ENCODE results near the gene TIGD2.

TIGD2 gene

GRCh38 chr4:89110986-89111832, at the start of gene TIGD2:
TSS of gene TIGD2 (plus strand) at chr4:89111533. CDS start at chr4:89112975, 1,442 bp downstream.
- Histone ChIP-seq H3K27ac (peak within 1 kb of the TSS; percentile 49 to 91 (median 80)), H3K4me3 (peak within 1 kb of the TSS; percentile 55 to 86 (median 82))

DNA sequence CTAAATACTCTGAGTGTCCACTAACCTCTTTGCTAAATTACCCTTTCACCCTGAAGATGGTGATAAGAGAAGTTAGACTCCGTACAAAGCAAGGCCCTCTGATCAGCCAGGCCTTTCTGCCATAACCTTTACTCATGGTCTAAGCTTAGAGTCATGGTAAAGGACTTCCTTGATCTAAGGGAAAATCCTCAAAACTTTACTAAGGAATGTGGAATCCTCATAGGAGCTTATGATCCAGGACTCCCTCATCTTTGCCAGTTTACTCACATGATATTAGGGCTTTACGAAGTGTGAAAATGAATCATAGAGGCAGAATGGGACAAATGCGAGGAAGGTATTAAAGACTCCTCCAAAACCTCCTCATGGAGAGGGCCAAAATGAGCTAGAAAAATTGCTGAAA, 46.5 kb upstream of the TIGD2 start:
- Histone ChIP-seq H3K4me3 (no peak overlapping the region), H3K27ac (no peak overlapping the region)

DNA sequence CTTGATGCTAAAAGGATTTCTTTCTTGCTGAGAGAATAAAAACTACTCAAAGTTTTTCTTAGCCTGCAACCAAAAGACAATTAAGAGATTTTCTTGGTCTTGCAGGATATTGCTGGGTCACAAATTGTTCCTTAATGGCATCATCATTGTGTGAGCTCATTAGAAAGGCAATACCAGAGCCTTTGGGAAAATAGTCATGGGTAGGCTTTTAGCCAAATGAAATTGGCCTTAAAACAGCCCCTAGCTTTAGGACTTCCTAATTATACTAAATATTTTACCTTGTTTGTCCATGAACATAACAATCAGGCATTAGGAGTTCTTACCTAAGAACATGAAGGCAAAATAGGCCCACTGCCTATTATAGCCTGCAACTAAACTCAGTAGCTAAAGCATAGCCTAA, 43.9 kb upstream of the TIGD2 start:
- no peak overlapping the region for H3K27ac ChIP-seq
- H3K4me3 ChIP-seq = no peak overlapping the region

DNA sequence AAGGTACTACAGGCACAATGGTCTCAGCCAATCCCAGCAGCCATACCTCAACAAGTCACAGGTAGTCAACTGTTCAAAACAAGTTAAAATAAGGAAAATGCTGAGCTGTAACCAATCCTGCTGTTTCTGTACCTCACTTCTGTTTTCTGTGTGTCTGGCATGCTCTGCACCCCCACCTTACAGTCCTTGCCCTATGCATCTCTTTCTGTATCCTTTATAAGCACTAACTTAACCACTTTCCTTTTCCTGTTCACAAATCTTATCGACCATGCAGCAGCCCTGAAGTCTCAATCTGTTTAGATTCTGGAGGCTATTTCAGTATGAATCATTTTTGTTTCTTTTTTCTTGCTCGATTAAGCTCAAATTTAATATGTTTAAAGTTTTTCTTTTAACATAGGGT, 41.9 kb upstream of the TIGD2 start:
- Histone ChIP-seq H3K27ac (no peak overlapping the region), H3K4me3 (no peak overlapping the region)

DNA sequence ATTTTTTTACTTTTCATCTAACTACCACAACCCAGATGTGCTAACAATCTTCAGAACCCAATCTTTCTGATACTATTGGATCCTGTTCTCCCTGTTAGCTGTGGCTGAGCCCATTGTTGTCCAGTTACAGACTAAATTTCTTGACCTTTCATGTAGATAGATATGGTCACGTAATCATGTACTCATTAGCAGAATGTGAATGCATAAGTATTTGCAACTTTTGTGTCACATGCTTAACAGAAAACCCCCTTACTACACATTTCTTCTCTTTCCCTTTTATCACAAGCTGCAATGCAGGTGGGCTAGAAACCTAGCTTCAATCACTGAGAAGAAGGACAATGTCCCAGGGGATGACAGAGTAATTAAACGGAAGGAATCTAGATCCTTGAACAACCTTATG, 41.3 kb upstream of the TIGD2 start:
- Histone ChIP-seq H3K27ac (no peak overlapping the region), H3K4me3 (no peak overlapping the region)

GRCh38 chr4:89071311-89071710, 40.0 kb upstream of the TIGD2 start:
- H3K27ac ChIP-seq = no peak overlapping the region
- no peak overlapping the region for H3K4me3 ChIP-seq

DNA sequence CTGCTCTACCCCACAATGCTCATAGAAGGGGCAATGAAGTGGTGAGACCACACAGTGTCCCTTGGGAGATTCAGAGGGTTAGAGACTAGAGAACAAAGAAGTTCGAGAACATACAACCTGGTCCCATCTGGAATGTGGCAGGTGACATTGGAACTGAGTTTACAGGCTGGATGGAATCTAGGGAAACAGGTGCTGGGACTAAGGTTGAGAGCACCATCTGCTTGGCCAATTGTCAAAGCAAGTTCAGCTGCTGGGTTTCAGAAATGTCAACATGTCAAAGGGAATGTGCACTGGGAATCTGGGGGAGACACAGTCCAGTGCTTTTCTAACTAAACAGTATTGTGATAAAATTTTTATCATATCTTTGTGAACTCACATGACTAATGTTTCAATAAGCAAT, 38.4 kb upstream of the TIGD2 start:
- H3K27ac ChIP-seq = no peak overlapping the region
- H3K4me3 ChIP-seq = no peak overlapping the region

GRCh38 chr4:89077761-89078160, 33.6 kb upstream of the TIGD2 start:
- H3K27ac ChIP-seq = no peak overlapping the region
- no peak overlapping the region for H3K4me3 ChIP-seq

GRCh38 chr4:89078300-89078699, 33.0 kb upstream of the TIGD2 start:
- no peak overlapping the region for H3K4me3 ChIP-seq
- no peak overlapping the region for H3K27ac ChIP-seq

DNA sequence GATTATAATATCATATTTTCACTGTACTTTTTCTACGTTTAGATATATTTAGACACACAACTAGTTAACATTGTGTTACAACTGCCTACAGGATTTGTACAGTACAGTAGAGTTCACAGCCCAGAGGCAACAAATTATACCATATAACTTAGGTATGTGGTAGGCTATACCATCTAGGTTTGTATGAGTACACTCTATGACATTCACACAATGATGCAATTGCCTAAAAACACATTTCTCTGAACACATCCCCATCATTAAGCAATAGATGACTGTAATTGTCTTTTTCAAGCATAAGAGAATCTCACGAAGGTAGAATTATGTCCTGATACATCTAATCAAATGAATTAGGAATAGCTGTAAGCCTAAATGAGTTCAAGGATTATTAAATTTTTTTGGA, 12.3 kb upstream of the TIGD2 start:
- Histone ChIP-seq H3K4me3 (no peak overlapping the region), H3K27ac (no peak overlapping the region)

- Histone ChIP-seq H3K4me3 (no peak overlapping the region), H3K27ac (no peak overlapping the region)
Observed at GRCh38 chr4:89099471-89099870, 11.9 kb upstream of the TIGD2 start.

DNA sequence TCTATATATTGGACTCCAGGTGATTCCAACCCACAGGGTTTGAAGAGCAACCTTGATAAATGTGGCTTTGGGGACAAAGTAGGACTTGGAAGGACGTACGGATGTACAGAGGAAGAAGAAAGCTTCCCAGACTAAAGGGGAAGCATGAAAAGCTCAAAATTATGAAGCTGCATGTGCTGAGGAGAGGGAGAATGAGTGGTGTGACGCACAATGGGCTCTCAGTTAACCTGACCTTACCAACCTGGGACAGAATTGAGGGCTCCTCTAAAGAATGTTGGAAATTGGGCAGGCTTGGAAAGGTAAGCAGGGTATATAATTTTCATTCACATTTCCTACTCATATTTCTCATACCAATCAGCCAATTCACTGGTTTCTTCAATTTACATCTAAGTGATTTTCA, 10.5 kb upstream of the TIGD2 start:
- no peak overlapping the region for H3K4me3 ChIP-seq
- peak overlapping the region in 2 of 21 experiments; percentile 39 to 49 for H3K27ac ChIP-seq

DNA sequence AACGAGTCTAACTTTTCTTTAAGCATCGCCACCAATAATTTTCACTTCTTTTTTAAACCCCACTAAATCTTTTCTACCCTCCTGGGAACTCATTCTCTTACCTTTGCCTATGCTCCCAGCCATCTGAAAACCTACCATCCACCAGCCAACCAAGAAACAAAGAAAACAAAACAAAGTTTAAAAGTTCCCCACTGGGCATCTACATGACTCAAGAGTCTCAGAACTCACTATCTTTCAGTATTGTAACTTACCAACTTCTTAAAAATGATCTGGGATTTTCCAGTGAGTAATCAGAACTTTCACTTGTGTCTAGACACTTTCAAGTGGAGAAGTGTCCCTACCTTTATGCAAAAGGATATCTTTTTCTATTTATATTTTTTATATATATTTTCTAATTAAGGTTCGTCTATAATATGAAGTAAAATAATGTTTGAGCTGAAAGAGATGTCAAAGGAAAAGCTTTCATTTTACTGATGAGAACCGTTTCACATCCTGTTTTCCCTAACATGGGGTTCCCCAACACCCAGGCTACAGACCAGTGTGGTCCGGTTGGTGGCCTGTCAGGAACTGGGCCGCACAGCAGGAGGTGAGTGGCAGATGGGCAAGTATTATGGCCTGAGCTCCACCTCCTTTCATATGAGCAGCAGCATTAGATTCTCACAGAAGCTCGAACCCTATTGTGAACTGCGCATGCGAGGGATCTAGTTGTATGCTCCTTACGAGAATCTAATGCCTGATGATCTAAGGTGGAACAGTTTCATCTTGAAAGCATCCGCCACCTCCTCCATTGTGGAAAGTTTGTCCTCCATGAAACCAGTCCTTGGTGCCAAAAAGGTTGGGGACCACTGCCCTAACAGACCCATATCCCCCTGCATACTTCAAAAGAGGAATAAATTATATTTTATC, 9.8 kb upstream of the TIGD2 start:
- Histone ChIP-seq H3K4me3 (no peak overlapping the region), H3K27ac (peak overlapping the region in 2 of 21 experiments; percentile 39 to 49)

DNA sequence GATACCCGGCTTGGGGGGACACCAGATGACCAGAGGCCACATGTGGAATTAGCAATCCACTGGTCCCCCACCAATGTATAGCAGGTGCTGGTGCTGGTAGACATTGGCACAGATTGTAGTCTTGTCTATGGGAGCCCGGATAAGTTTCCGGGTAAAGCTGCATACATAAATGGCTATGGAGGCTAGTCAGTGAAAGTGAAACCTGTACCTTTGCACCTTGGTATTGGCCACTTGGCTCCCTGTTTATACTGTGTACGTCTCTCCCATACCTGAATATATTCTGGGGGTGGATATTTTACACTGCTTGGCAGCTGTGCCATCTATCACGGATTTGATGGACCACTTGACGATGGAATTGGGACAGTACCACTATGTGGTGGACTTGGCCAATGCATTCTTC, 5.6 kb upstream of the TIGD2 start:
- H3K27ac ChIP-seq = no peak overlapping the region
- no peak overlapping the region for H3K4me3 ChIP-seq

DNA sequence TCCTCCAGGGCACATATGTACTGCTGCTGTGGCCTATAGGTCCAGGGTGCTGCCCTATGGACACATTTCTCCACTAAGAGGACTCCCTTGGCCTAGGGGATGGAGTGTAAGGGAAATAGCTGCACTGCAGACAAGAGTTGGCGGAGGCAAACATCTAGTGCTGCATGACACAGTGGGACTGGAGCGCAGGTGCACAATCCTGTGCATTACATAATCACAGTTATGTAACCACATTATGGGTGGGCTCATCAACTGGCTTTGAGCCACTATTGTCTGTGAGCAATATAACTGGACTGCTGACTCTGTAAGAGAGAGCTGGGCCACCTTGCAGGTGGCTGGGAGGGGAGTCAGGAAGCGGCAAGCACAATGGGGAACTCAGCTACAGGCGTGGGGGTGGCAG, 3.2 kb upstream of the TIGD2 start:
- Histone ChIP-seq H3K27ac (no peak overlapping the region), H3K4me3 (no peak overlapping the region)

GRCh38 chr4:89109841-89110540, 1.3 kb upstream of the TIGD2 start:
- H3K4me3 ChIP-seq = peak overlapping the region in 3 of 7 experiments; percentile 55 to 85 (median 80)
- peak overlapping the region in 1 of 21 experiments; percentile 76 for H3K27ac ChIP-seq

- H3K27ac ChIP-seq = peak overlapping the region in 14 of 21 experiments; percentile 32 to 91 (median 80)
- peak overlapping the region; percentile 55 to 86 (median 82) for H3K4me3 ChIP-seq
Observed at GRCh38 chr4:89110541-89110985, 770 bp upstream of the TIGD2 start.

DNA sequence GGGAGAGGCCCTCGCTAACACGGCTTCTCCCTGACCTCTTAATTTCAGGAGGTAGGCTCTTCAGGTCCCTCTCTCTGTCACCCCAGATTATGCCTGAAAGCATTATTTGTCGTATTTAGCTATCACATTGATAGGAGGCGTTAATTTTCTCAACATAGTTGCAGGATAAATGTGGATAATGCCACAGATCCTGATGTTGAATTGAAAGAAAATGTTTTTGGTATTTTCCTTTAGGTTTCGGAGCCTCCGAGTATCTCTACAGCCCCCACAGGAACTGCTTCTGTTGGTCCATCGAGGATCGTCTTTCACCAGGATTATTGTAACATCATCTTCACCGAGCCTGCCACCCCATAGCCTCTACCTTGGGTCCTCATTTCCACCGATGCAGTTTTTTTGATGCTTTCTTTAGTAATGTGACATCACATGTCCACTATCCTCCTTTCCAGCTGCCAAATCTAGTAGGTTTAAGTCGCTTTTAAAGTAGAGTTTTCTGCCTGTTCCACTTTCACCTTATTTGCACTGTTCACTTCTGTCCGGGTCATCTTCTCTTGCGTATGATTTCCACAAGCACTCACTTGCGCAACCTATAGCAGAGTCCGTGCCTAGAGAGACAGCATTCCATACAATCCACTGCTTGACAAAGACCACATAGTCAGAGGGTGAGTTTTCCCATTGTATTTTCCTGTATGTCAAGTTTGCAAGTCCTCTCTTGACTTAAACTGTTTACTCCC, 665 bp downstream of the TIGD2 start:
- Histone ChIP-seq H3K4me3 (peak overlapping the region; percentile 55 to 86 (median 82)), H3K27ac (peak overlapping the region; percentile 49 to 91 (median 80))

DNA sequence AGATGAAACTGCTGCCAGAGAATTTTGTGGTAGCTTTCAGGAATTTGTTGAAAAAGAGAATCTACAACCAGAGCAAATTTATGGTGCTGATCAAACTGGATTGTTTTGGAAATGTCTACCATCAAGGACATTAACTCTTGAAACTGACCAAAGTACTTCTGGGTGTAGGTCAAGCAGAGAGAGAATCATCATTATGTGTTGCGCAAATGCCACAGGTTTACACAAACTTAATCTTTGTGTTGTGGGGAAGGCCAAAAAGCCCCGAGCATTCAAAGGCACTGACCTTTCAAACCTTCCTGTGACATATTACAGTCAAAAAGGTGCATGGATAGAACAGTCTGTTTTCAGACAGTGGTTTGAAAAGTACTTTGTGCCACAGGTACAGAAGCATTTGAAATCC, 2.1 kb downstream of the TIGD2 start:
- no peak overlapping the region for H3K4me3 ChIP-seq
- H3K27ac ChIP-seq = no peak overlapping the region

All from skin epidermis (tissue), 12 donors.